Neural cell (in vitro differentiated cells): ENCODE results near the gene RASAL1.

Source experiments
- CTCF ChIP-seq: fragments of 450-650 bp; IDR thresholded peaks from 2 replicates; pipeline ENCODE4 v1.5.1; 2014; ENCODE audit warnings: antibody characterized with exemption, mild to moderate bottlenecking, moderate library complexity; ENCODE audit not compliant: poor library complexity, severe bottlenecking
- EZH2 ChIP-seq: fragments of 200-600, 300-800 bp; shearing (Covaris generic), sonication (generic); IDR thresholded peaks from 2 replicates; pipeline ENCODE4 v1.6.1; 2014; ENCODE audit warnings: antibody characterized with exemption, low read length, borderline replicate concordance, mild to moderate bottlenecking; ENCODE audit not compliant: insufficient read depth, poor library complexity, severe bottlenecking

DNA sequence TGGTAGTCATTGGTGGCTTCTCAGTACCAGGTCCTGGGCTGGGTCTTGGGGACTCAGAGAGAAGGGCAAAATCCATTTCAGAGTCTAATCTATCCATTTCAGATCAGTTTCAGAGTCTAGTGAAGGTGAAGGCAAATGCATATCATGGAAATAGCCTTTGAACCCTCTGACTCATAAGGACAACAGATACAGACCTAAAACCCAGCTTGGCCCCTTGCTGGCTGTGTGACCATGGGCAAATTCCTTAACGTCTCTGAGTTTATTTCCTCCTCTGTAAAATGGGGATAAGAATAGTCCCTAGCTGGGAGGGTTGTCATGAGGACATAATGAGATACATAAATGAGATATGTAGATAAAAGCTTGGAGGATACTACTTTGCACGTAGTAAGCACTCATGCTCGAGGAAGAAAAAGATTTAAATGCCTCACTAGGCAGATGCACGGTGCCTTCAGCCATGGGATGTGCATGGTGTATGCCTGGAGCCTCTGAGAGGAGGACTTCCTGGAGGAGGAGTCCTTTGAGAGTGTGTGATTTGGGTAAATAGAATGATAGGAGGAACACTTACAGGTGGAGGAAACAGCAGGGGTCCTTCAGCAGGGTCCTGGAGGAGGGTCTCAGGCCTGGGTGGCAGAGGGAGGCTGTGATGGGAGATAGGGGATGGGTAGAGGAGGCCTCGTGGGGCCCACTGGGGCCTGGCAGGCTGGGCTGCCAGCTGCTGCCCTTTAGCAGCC lies 71.0 kb downstream of the RASAL1 start:
- TF ChIP-seq CTCF (no peak), EZH2 (no peak)
